GM18520 (cell line): Measurements from ENCODE around the gene HEXB.

Source experiments
- ATAC-seq: cut with Tn5 transposase; IDR thresholded peaks from one replicate; pipeline ENCODE4 v1.9.1; 2021; ENCODE audit not compliant: unreplicated experiment

Gene HEXB

DNA sequence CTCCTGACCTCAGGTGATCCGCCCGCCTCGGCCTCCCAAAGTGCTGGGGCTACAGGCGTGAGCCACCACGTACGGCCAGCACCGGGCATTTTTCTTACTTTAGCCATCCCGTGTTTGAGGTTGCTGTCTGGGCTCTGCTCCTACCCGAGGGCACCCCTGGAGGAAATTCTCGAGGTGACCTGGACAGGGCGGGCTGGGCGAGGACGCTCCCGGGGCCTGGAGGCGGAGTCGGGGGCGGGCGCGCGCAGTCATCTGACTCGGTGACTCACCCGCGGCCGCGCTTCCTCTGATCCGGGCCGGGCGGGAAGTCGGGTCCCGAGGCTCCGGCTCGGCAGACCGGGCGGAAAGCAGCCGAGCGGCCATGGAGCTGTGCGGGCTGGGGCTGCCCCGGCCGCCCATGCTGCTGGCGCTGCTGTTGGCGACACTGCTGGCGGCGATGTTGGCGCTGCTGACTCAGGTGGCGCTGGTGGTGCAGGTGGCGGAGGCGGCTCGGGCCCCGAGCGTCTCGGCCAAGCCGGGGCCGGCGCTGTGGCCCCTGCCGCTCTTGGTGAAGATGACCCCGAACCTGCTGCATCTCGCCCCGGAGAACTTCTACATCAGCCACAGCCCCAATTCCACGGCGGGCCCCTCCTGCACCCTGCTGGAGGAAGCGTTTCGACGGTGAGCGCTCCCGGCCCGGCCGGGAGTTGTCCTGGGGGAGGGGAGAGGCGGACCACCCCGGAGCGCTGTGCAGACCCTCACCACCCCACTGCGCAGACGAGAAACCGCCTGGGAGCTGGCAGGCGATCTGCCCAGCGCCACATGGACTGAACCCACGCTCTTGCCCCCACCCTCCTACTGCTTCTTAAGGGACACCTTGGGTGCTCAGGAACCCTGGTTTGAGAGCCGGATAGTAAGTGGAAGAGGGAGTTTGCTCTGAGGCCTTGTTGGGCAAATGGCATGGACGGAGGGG lies at the start of gene HEXB:
Gene HEXB (plus strand): TSS at position 334 of the 952 bp plus-strand sequence. CDS start 28 bp downstream, at position 362.
- peak; percentile 67 for ATAC-seq

DNA sequence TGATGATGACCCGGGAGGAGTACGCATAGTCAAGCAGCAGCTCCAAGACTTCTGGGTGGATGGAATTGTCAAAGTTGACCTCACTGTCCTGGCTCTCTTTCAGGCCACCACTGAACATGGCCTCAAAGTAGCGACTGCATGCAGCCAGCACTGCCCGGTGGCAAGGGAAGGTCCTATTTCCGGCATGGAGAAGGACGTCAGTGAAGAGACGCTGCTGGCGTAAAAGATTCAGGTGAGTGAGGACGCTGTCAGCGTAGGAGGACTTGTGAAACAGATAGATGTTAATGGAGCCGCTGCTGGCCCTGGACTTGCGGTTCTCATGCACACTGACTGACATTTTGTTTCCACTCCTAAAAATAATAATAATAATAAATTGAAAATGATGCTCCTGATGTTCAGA lies 48.9 kb upstream of the HEXB start:
- no peak for ATAC-seq

DNA sequence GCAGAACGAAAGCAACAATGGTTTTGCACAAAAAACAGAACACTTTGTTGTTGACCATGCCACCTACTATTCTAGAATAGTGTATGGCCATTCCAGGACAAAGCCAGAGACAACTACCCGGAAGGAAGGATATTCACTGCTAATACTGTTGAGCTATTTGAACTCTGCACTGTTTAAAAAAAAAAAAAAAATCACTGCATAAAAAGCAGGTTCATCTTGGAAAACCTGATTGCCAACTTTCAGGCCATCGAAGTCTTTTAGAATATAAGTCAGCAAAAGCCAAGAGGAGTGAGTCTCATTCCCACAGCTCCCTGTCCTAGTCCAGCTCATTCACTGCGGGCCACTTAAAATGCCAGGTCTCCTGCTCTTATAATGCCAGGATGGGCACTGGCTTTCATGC lies 48.5 kb upstream of the HEXB start:
- ATAC-seq = no peak

DNA sequence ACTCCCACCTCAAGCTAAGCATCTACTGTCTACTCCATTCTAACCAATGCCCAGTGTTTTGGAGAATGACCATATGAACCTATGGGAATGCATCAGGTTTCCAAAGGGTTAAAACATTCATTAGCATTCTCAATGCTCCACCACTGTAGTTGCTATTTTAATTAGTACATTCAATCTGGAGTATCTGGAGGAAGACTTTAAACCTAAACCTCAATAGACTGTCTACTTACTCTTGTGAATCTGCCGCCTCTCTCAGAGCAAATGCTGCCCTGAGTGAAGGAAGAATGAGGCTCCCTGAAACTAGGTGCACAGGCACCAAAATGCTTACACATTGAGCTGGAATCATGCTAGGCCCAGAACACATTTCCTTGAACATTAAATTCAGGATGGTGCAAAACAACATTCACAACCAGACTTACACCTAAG lies 46.5 kb upstream of the HEXB start:
- ATAC-seq = no peak

DNA sequence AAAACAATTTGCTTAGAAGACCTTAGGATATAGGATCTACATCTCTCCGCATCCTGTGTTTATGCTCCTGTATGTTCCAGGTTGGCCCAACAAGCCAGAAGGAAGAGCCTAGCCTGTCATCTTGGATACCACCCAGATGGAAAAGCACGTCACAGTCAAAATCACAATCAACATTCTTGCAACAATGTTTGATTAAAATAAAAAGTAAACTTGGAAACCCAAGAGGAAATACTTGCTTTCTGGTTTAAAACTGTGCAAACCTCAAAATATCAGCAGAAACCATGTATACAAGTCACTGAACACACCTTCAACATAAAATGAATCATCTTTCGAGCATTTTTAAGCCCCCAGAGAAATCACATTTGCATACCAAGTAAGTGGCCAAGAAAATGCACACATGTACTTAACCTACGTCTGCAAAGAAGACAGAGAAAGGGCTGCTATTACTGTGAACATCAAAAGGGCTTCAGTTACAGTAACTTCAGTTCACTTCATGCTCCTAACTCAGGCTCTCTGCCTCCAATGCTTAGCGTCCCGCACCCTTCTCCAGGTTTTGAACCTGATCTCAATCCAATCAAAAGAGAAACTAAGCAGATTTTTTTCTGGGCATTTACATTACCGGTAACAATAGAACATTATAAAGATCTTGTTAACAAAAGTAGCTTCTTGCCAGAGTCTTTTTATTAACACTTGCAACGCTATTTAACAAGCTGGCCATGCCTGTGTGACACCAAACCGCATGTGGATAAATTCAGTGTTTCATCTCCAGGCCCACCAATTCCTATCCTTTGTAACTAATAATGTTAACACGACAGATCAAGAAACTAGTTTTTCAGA lies 45.8 kb upstream of the HEXB start:
- ATAC-seq = peak; percentile 35

DNA sequence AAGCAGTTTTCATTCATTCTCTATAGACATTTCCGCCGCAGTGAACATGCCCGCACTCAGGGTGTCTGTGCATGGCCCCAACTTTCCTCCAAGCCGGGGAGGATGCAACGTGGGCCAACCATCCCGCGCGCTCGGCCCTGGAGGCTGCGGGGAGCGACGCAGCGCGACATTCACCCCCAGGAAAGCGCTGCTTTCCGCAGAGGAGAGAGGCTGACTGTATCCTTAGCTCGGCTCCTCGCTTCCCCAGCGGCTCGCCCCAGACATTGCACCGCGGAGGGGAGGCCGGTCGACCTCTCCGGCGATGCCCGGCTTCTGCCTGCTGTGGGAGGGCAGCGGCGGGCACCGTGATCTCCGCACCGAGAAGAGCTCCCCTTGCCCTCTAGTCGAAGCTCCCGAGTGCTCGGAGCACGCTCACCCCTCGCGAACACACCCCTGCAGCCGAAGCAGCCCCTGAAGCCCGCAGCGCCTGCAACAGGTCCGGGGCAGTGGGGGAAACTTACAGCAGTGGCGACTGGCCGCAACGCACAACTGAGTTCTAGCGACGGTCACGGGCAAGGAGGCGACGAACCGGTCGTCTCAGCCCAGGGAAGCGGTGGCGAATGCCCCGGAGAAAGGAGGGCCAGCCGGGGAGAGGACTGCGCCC lies 45.1 kb upstream of the HEXB start:
- ATAC-seq = no peak

DNA sequence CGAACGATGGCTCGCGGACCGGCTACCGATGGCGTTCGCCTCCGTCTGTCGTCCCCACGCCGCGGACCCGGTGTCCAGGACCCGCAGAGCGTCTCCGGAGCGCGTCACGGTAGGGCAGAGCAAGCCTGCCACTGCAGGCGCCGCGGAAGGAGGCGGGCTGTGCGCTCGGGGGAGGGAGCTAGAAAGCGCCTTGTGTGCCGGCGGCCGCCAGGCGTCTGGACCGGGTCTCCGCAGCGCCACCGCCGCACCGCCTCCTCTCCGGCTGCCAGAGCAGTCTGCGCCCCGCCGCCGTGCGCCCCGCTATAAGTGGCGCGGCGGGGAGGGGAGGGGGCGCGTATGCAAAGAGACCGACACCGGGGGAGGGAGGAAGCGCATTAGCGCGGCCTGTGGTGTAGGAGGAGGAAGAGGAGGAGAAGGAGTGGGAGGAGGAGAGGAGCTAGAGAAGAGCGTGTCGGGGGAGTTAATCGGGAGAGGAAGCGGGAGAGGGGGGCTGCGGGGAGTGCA lies 44.5 kb upstream of the HEXB start, which contains the start of gene ENC1:
Gene ENC1 (minus strand): TSS at position 279 of the 504 bp plus-strand sequence. CDS start 4,243 bp downstream, outside the sequence.
- ATAC-seq = peak; percentile 59

DNA sequence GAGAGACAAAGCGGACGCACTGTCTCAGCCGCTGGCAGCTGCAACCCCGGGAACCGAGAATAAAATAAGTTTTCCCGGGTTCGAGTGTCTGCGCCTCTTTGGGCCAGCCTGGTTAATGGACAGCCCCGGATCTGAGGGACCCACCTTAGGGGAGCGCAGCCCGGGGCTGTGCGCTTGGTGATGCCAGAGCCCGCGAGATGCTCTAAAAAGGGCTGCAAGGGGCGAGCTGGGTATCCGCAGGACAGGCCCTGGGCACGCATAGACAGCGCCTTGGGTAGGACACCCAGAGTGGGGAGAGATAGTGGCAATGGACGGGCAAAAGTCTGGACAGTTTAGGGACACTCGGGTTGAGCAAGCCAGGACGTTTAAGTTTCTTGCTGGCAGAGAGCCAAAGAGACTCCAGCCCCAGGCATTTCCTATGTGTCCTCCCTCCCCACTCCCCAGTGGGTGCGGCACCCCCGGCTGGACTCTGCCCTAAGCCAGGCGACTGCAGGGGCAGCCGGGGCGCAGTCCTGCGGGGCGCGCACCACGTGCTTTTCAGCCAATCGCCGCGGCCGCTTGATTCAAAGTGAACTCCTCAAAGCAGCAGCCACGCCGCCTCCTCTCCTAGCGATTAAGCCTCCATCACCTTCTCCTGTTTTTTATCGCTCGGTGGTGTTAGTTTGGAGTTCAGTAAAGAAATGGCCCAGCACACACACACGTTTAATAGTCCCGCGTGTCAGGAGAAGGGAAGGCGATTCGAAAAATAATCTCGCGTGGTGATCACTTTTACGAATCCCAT lies 43.9 kb upstream of the HEXB start:
- ATAC-seq = no peak

DNA sequence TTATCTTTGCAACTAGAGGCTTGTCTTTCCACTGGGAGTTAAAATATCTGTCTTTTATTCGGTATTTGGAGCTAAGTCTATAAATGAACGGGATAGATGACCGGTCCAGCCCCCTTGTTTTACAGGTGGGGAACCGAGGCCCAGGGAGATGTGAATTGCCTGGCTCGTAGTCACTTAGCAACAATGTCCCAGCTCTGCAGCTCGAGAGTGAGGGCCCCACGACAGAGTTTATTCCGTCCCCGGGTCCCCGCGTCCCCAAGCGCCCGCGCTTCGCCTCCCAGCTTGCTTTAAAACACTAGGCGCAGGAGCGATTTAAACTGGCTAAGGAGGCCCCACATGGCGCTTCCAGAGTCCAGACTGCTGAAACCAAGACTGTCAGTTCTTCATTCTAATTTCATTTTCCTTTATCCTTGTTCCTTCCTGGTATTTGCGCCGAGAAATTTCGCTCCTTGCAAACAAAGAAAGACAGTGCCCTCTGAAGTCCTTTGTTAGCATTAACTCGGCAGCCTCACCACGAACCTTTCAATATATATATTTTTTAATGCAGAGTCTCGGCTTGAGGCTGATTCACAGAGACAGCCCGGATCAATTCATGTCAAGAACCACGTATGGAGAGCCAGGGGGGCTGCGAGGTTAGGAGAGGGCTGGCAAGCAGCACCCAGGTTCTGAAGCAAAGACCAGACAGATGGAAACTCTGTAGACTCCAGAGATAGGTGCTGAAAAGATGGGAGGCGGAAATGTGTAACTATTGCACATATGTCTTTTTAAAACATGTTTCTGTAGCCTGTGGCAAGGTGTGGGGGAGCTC lies 43.1 kb upstream of the HEXB start:
- ATAC-seq = no peak

DNA sequence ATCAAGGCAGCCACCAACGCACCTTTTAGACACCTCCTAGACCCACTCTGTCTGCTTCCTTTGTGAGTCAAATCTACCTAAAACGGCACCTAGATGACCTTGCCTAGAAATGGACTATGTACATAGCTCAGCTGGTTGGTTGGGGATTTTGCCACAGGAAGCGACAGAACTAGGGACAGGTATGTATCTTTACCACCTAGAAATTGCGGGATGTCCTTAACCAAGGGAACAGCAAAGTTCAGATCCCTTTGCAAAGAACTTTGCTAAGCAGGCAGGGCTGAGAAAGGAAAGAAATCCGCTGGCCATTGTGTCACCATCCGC lies 42.5 kb upstream of the HEXB start:
- no peak for ATAC-seq

DNA sequence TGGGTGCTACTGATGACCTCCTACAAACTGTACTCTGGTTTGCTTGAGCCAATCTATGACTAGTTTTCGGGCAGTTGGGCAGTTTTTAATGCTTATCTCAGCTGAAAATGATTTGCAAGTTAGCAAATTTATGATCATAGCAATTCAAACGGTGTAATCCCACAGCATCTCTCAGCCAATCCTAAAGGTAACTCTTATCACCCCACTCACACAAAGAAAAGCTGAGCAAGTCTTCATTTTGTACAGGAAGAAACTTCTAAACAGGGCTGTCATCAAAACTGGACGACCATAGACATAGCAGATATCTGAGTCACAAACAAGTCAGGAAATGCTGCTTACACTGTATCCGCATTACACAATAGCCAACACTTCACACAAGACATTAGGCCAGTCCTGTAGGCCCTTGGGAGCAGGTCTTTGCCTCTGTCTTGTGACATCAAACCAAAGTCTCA lies 41.9 kb upstream of the HEXB start:
- ATAC-seq = no peak

DNA sequence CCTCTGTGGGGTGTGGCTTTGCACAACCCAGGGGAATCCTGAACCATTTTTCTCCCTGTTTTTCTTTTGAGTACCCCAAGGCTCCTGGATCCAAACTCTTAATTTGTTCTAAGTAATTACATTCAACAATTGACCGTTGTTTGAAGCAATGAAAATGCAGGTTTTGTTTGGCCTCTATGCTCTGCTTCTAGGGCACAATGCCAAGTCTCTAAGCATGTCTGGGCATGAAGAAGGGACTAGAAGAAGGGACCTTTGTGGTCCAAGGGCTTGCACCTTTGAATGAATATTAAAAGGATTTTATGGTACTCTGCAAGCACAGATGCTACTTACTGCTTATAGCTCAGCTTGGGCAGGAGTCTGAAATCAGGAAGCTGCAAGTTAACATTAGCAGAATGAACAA lies 37.9 kb upstream of the HEXB start:
- ATAC-seq = no peak

DNA sequence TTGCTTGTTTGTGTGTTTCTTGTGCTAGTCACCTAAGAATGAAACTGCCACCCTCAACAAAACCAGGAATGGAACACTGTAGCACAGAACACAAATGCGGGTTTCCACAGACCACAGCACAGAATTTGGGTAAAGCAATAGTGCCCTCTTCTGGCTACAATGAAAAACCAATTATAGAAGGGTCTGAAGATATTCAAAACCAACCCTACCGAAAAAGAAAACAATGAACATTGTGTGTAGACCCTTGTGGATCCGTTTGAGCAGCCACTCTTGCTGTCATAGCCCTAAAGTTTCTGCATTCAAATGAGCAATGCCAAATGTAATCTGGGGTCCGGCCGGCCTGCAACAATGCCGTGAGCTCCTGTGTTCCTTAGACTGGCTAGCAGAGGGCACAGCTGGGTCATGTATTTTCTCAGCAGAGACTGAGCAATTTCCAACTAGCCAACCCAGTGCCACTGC lies 36.2 kb upstream of the HEXB start:
- no peak for ATAC-seq

DNA sequence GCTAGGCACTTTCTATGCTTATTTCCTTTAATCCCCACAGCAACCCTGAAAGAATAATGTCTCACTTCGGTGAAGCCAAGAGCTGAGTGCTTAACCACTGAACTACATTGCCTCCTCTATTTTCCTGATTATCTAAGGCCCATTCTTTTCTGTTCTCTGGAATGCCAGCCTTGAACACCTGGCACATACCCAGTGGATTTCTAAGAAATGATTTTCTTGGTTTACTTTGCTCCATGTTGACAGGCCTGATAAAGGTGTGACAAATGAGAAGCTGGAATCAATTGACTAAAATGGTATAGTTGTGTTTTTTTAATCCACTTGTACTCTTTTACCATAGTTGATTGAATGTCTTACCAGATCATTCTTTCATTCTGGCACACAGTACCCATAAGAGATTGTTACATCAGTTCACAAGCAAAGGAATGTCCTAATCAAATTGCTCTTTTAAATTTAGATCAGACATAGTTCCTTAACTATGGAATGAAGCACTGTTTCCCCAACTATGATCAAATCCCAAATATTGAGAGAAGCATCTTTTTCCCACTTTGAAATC lies 35.5 kb upstream of the HEXB start:
- ATAC-seq = no peak

DNA sequence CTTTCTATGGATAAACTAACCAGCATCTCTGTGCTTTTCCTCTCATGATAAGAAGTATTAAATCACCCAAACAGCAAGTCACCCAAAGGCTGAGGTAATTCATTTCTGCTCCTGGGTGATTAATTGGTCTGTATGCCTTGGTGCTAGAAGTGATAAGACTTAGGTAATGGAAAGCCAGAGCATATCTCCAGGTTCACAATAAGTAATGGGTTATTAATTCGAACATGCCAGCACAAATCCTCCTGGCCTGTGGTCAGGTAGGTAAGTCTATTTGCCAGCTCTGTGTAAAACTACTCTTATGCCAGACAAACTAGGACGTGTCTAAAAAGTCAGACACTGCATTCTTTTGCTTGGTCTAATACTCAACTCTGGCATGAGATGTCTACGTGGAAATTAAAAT lies 33.3 kb upstream of the HEXB start:
- ATAC-seq = no peak

DNA sequence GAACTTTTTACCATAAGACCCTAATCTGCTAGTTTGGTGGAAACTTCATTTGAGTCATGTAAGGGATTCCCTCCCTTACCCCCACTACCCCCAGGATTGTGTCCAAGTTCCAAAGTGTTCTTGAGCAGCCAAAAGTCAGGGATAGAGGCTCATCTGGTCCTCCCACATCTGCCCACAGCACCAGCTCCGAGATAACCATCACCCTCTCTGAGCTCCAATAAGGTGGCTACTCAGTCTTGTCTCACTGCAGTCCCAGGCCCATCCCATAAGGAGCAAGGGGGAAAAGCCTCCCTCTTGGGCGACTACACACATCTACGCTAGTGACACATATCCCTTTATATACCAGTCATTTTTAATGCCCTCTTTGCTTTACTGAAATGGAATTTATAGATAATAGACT lies 32.5 kb upstream of the HEXB start:
- no peak for ATAC-seq

DNA sequence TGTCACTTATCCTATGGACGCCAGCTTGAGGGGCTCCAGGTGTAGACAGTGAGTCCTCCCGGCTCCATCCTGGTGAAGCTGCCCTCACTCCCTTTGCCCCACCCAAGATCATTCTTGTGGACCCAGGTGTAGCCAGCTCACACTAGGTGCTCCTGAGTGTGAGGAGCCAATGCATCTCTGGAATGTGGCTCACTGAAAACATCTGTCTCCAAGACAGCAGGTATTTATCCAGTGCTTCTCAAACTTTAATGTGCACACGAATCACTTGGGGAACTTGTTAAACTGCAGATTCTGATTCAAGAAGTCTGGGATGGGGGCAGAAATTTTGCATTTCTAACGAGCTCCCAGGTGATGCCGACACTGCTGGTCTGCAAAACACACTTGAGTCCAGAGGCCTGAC lies 31.0 kb upstream of the HEXB start:
- no peak for ATAC-seq

DNA sequence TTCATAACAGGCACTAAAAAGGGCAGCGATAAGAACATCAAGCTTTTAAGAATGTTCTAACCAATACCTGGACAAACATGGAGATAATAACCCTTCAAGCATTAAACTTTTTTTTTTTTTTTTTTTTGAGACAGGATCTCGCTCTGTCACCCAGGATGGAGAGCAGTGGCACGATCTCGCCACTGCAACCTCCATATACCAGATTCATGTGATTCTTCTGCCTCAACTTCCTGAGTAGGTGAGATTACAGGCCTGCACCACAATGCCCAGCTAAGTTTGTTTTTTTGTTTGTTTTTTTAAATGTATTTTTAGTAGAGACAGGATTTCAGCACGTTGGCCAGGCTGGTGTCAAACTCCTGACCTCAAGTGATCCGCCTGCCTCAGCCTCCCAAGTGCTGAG lies 29.8 kb upstream of the HEXB start:
- ATAC-seq = no peak

DNA sequence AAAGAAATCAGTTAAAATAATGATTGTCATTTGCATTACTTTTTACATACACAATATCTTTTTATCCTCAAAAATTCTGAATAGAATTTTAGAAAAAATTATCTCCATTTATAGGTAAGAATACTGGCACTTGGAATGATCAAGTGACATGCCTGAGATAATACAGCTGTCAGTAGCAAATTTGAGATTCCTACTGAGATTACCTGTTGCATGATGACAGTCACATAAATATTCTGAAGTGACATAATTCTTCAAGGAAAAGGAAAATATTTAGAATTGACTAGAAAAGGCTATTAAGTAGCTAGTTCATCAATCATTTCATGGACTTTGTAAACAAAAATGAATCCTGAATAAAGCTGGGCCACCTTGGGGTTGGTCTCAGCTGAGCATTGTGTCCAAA lies 29.3 kb upstream of the HEXB start:
- no peak for ATAC-seq
